HepG2 (cell line): ENCODE results near the gene SLC16A3. TPM values are rescaled to one million over a fixed set of nuclear protein-coding genes. Genes with fewer than 3 reads are reported as not detected.

Experiments
- BORCS8-MEF2B ChIP-seq: sonication (generic); formaldehyde crosslinking; IDR thresholded peaks from 2 replicates; pipeline ENCODE4 v1.8.0; 2022; ENCODE audit warnings: mild to moderate bottlenecking, missing genetic modification reagents
- DMTF1 ChIP-seq: sonication (generic); formaldehyde crosslinking; IDR thresholded peaks from 2 replicates; pipeline ENCODE4 v1.4.0; 2020; ENCODE audit warnings: mild to moderate bottlenecking, missing genetic modification reagents
- HMGXB4 ChIP-seq, 2 experiments: sonication (generic) in 1 of 2; formaldehyde crosslinking in 1 of 2; IDR thresholded peaks; 2 replicates each; pipeline versions ENCODE4 v1.4.0 to v1.6.1; 2018 to 2020; ENCODE audit warnings: missing genetic modification reagents in 2 of 2, borderline replicate concordance in 1 of 2, low read depth in 1 of 2, mild to moderate bottlenecking in 1 of 2, missing biosample characterization in 1 of 2
- HOXA5 ChIP-seq: sonication (generic); formaldehyde crosslinking; IDR thresholded peaks from 2 replicates; pipeline ENCODE4 v1.4.0; 2020; ENCODE audit warnings: missing genetic modification reagents
- KDM5B ChIP-seq: sonication (generic); formaldehyde crosslinking; IDR thresholded peaks from 2 replicates; pipeline ENCODE4 v1.4.0; 2020; ENCODE audit warnings: missing genetic modification reagents, mild to moderate bottlenecking, borderline replicate concordance
- MTA3 ChIP-seq: sonication (generic); formaldehyde crosslinking; IDR thresholded peaks from 2 replicates; pipeline ENCODE4 v1.4.0; 2020; ENCODE audit warnings: missing genetic modification reagents
- REL ChIP-seq: sonication (generic); formaldehyde crosslinking; conservative IDR thresholded peaks from 2 replicates; pipeline ENCODE4 v1.8.0; 2022; ENCODE audit warnings: mild to moderate bottlenecking, missing genetic modification reagents, moderate library complexity
- REPIN1 ChIP-seq: sonication (generic); formaldehyde crosslinking; IDR thresholded peaks from 2 replicates; pipeline ENCODE4 v1.8.0; 2022; ENCODE audit warnings: missing genetic modification reagents, low read depth, mild to moderate bottlenecking, borderline replicate concordance
- TCF7L2 ChIP-seq: IDR thresholded peaks from 2 replicates; pipeline ENCODE4 v1.6.1; 2011; ENCODE audit warnings: mild to moderate bottlenecking, low read depth, low read length, moderate library complexity
- ZFP37 ChIP-seq: sonication (generic); formaldehyde crosslinking; IDR thresholded peaks from 2 replicates; pipeline ENCODE4 v1.4.0; 2020; ENCODE audit warnings: missing genetic modification reagents, borderline replicate concordance
- ZNF18 ChIP-seq: sonication (generic); formaldehyde crosslinking; IDR thresholded peaks from 2 replicates; pipeline ENCODE4 v1.8.0; 2022; ENCODE audit warnings: mild to moderate bottlenecking, missing genetic modification reagents; ENCODE audit not compliant: insufficient replicate concordance
- ZNF275 ChIP-seq: sonication (generic); formaldehyde crosslinking; IDR thresholded peaks from 2 replicates; pipeline ENCODE4 v1.8.0; 2022; ENCODE audit warnings: missing genetic modification reagents, mild to moderate bottlenecking, inconsistent platforms, borderline replicate concordance
- ZNF317 ChIP-seq: sonication (generic); formaldehyde crosslinking; IDR thresholded peaks from 2 replicates; pipeline ENCODE4 v1.5.0; 2020; ENCODE audit warnings: mild to moderate bottlenecking, missing genetic modification reagents
- ZNF556 ChIP-seq: sonication (generic); formaldehyde crosslinking; IDR thresholded peaks from 2 replicates; pipeline ENCODE4 v1.4.0; 2020; ENCODE audit warnings: mild to moderate bottlenecking, missing genetic modification reagents, borderline replicate concordance
- ZNF674 ChIP-seq: sonication (generic); formaldehyde crosslinking; IDR thresholded peaks from 2 replicates; pipeline ENCODE4 v1.5.0; 2020; ENCODE audit warnings: low read depth, mild to moderate bottlenecking, missing genetic modification reagents
- polyA plus RNA-seq, 8 experiments: library from polyadenylated mRNA; depleted of rRNA in 3 of 8; stranded (reverse) in 7 of 8; unstranded in 1 of 8; fragments of >200 nt; fragmentation: Illumina TruSeq in 4 of 8; extraction: Trizol in 4 of 8; gene quantifications; 2 replicates each; pipeline versions ENCODE4 v1.2.1 to v1.2.3, GENCODE V29; 2011 to 2016; ENCODE audit warnings: low read depth in 4 of 8, missing spikeins in 1 of 8, mixed read lengths in 1 of 8; ENCODE audit not compliant: insufficient read depth in 1 of 8
- total RNA-seq, 5 experiments: library from RNA; depleted of rRNA; stranded (reverse); fragments of >200 nt; fragmentation: Illumina TruSeq; extraction: Trizol; gene quantifications; 2 replicates each; pipeline ENCODE4 v1.2.3, GENCODE V29; 2016; ENCODE audit warnings: low read depth in 1 of 5
- TF ChIP-seq, protein P1 (sequence below): sonication (generic); formaldehyde crosslinking; IDR thresholded peaks from 2 replicates; pipeline ENCODE4 v1.5.1; 2020; ENCODE audit warnings: missing genetic modification reagents, mild to moderate bottlenecking, borderline replicate concordance
- TF ChIP-seq, protein P2 (sequence below): sonication (generic); formaldehyde crosslinking; IDR thresholded peaks from 2 replicates; pipeline ENCODE4 v1.8.1; 2023; ENCODE audit warnings: mild to moderate bottlenecking, moderate library complexity, missing genetic modification reagents

The SLC16A3 gene
- total and polyA plus RNA-seq, 2 of the 13 experiments (the other 11 are each of a cell fraction or from before 2014, with no cell fraction given), result 242 to 349 TPM

DNA sequence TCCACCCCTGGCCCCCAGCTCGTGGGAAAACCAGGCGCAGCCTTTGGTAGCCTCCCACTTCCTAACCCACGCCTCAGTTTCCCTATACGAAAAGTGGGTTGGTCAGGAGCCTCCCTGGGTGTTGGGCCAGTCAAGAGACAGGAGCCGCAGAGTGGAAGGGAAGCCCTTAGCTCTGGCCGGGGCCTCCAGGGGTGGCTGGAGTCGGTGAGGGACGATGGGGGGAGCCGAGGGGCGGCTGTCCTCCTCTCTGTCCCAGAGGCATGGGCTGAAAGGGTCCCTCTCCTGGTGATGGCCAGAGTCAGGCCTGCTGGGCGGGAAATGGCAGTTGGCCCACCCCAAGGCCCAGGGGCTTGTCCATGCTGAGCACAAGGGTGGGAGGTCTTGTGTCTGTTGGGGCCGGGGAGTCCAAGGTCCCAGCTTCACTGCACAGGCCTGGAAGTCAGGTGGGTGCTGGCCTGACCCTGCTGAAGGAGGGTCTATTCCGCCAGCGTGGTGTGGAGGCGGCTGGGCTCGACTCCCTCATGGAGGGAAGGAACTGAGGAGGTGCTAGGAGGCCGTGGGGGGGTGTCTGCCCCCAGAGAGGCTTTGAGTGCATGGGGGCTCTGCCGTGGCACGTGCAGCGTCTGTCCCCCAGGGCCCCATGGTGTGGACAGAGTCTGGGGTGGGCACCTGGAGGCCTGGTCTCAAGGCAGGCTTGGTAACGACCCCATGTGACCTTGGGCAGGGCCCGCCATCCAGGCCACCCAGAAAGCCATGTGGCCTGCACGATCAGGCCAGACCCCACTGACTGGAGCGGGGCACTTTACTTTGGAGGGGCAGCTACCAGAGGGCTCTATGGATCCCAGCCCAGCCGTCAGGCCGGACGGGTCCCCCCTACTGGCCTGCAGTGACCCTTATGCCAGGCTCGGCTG, 1.1 kb downstream of the SLC16A3 start (continued):
- TF ChIP-seq HMGXB4 (CRISPR knock-in tag; IDR thresholded peaks at IDR 0.05; ENCODE audit: borderline replicate concordance in 1 of 2, low read depth in 1 of 2) (peak in 1 of 2 experiments; percentile 7; a peak in 1 of 4 replicates), ZFP37 (CRISPR knock-in tag) (peak; percentile 77; the same call in 1 of the 2 replicates), HOXA5 (no peak), MTA3 (CRISPR knock-in tag) (no peak), BORCS8-MEF2B (CRISPR knock-in tag) (peak; percentile 48; the same call in 1 of the 2 replicates), ZNF317 (CRISPR knock-in tag) (0 out of 2 replicates have a peak, but pooled peaks have one; percentile 16), DMTF1 (CRISPR knock-in tag) (0 out of 2 replicates have a peak, but pooled peaks have one; percentile 18), ZNF275 (CRISPR knock-in tag) (0 out of 2 replicates have a peak, but pooled peaks have one; percentile 1), REL (CRISPR knock-in tag) (no peak; the same call in 1 of the 2 replicates), TCF7L2 (no peak), REPIN1 (CRISPR knock-in tag) (peak; percentile 46; the same call in 1 of the 2 replicates), ZNF556 (CRISPR knock-in tag) (no peak), ZNF674 (CRISPR knock-in tag) (peak; percentile 30; the same call in 1 of the 2 replicates), KDM5B (CRISPR knock-in tag) (0 out of 2 replicates have a peak, but pooled peaks have one; percentile 13), ZNF18 (CRISPR knock-in tag) (peak; percentile 18)
- TF ChIP-seq, protein P1, sequence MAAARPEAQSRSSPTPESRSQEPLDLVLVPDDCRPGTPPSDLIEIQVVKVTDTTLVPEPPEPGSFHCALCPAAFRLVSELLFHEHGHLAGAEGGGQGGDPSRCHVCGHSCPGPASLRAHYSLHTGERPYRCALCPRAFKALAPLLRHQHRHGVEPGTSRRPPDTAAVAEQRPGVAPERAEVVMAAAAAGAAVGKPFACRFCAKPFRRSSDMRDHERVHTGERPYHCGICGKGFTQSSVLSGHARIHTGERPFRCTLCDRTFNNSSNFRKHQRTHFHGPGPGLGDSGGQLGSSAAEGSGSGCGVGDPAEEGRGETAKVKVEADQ (CRISPR knock-in tag), result peak; percentile 25; the same call in 1 of the 2 replicates
- TF ChIP-seq, protein P2, sequence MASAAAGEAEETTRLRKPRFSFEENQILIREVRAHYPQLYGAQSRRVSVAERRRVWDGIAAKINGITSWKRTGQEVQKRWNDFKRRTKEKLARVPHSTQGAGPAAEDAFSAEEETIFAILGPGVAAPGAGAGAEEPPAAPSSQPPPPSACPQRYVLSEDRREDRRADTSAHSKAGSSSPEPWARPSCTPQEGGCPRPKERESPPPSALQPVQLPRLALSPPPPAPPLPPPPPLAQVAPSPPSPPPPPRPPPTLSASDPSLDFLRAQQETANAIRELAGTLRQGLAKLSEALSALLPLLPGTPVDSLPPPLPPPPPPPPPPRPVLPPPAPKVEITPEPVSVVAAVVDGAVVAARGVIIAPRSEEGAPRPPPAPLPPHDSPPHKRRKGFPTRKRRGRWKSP (CRISPR knock-in tag), result peak; percentile 26; the same call in 1 of the 2 replicates
